Esophagus squamous epithelium (tissue), 4 donors: ENCODE data around the gene WDR5B.

ENCODE experiments used
- CTCF ChIP-seq, 6 experiments: fragments of 450-650 bp in 4 of 6; fragments of 200-600 bp in 2 of 6; sonication (generic) in 2 of 6; IDR thresholded peaks; one replicate each; pipeline ENCODE4 v1.5.1; 2016 to 2019; ENCODE audit warnings: antibody characterized with exemption in 6 of 6, mild to moderate bottlenecking in 4 of 6, moderate library complexity in 4 of 6
- POLR2A ChIP-seq, 4 donors: fragments of 450-650 bp; IDR thresholded peaks; one replicate each; pipeline ENCODE4 v1.6.1; 2017; ENCODE audit warnings: antibody characterized with exemption in 4 of 4, mild to moderate bottlenecking in 4 of 4, moderate library complexity in 3 of 4

GRCh38 chr3:122392868-122393844 is 22.7 kb downstream of the WDR5B start:
- TF ChIP-seq POLR2A (IDR thresholded peaks at IDR 0.05) (no peak), CTCF (IDR thresholded peaks at IDR 0.05) (peak; percentile 30 to 74 (median 64))
